HG02759 (cell line): ENCODE results near the gene TRIM41.
A peak's percentile ranks its signal among the peaks of the same experiment; 100 is the strongest.
"Not testable (repeated sequence)": the region's sequence is repeated elsewhere in the genome, so short reads cannot be mapped to it uniquely, and the experiment has no call there.

Source experiments
- ATAC-seq: cut with Tn5 transposase; IDR thresholded peaks from one replicate; pipeline ENCODE4 v1.9.1; 2021; ENCODE audit warnings: mild to moderate bottlenecking, moderate library complexity; ENCODE audit not compliant: unreplicated experiment

TRIM41 gene

GRCh38 chr5:181223058-181223728 is at the start of gene TRIM41:
TSS of gene TRIM41 (plus strand) at chr5:181223281. CDS start at chr5:181224000, 719 bp downstream.
- ATAC-seq, result peak; percentile 63

GRCh38 chr5:181173420-181174342 is 49.4 kb upstream of the TRIM41 start:
- peak; percentile 44 for ATAC-seq

- no peak for ATAC-seq
Observed at GRCh38 chr5:181176254-181176952, 46.7 kb upstream of the TRIM41 start.

- not testable (repeated sequence) for ATAC-seq
Observed at GRCh38 chr5:181177559-181177958, 45.5 kb upstream of the TRIM41 start.

GRCh38 chr5:181181650-181182565 is 41.2 kb upstream of the TRIM41 start:
- ATAC-seq, result peak; percentile 52

GRCh38 chr5:181182651-181183050 is 40.4 kb upstream of the TRIM41 start:
- ATAC-seq, result no peak

GRCh38 chr5:181184845-181185216 is 38.2 kb upstream of the TRIM41 start:
- ATAC-seq, result no peak

- ATAC-seq, result no peak
Observed at GRCh38 chr5:181185560-181185959, 37.5 kb upstream of the TRIM41 start.

- ATAC-seq, result no peak
Observed at GRCh38 chr5:181186022-181186421, 37.1 kb upstream of the TRIM41 start.

- no peak for ATAC-seq
Observed at GRCh38 chr5:181186986-181187499, 36.0 kb upstream of the TRIM41 start.

GRCh38 chr5:181187500-181188213 is 35.4 kb upstream of the TRIM41 start:
- no peak for ATAC-seq

- no peak for ATAC-seq
Observed at GRCh38 chr5:181188700-181189362, 34.2 kb upstream of the TRIM41 start.

GRCh38 chr5:181189363-181189961 is 33.6 kb upstream of the TRIM41 start:
- ATAC-seq, result no peak

- no peak for ATAC-seq
Observed at GRCh38 chr5:181189962-181190710, 32.9 kb upstream of the TRIM41 start.

- ATAC-seq, result peak; percentile 7
Observed at GRCh38 chr5:181190711-181191525, 32.2 kb upstream of the TRIM41 start.

GRCh38 chr5:181191526-181192336 is 31.4 kb upstream of the TRIM41 start:
- peak; percentile 72 for ATAC-seq
